Endothelial cell of umbilical vein (primary cell): ENCODE measurements around the gene NPVF. TPM values are rescaled to one million over a fixed set of nuclear protein-coding genes. Genes with fewer than 3 reads are reported as not detected.

ENCODE experiments used
- BruUV-seq: library from RNA; stranded (reverse); fragments of 400-500 nt; replicated peaks from 2 replicates; lab custom pipeline; 2021; lab: Mats Ljungman, UMichigan
- CTCF ChIA-PET: fragments of 300-600, 350-600 bp; sonication (Branson Sonifier 250); formaldehyde crosslinking; loops from one replicate; lab custom pipeline; 2021; ENCODE audit warnings: antibody characterized with exemption, inconsistent platforms; lab: Charles Lee
- POLR2A ChIA-PET: fragments of 300-600, 350-600 bp; sonication (Branson Sonifier 250); formaldehyde crosslinking; loops from one replicate; lab custom pipeline; 2021; ENCODE audit warnings: antibody characterized with exemption, inconsistent platforms; lab: Charles Lee
- DNase-seq: peaks from one replicate; pipeline ENCODE4 v3.0.0-alpha.2; 2011; ENCODE audit warnings: low read depth, low spot score
- FAIRE-seq: peaks from 2 replicates; lab custom pipeline; 2011; peaks lifted over from hg19 to GRCh38; lab: Jason Lieb, UNC
- H2AFZ ChIP-seq: 2 replicates; pipeline ENCODE4 v1.6.0; 2012; ENCODE audit warnings: low read depth, low read length, control low read depth, inconsistent platforms
- H3K27ac ChIP-seq: 2 replicates; pipeline ENCODE4 v1.5.1; 2011; ENCODE audit warnings: low read depth, mild to moderate bottlenecking, control low read depth, low read length, moderate library complexity; ENCODE audit not compliant: insufficient read depth
- H3K27me3 ChIP-seq, 2 experiments: 2 replicates each; pipeline versions ENCODE4 v1.6.0 to v1.6.1; 2011; ENCODE audit warnings: low read length in 2 of 2, mixed read lengths in 1 of 2; ENCODE audit not compliant: control insufficient read depth in 2 of 2, insufficient read depth in 2 of 2
- H3K36me3 ChIP-seq, 2 experiments: 2 replicates in 1 of 2; 3 replicates in 1 of 2; pipeline ENCODE4 v1.5.1; 2011; ENCODE audit warnings: low read length in 2 of 2, mild to moderate bottlenecking in 1 of 2, moderate library complexity in 1 of 2; ENCODE audit not compliant: control insufficient read depth in 2 of 2, insufficient read depth in 2 of 2; ENCODE audit errors: extremely low read depth in 1 of 2
- H3K4me1 ChIP-seq: 3 replicates; pipeline ENCODE4 v1.5.1; 2011; ENCODE audit warnings: mild to moderate bottlenecking, low read length; ENCODE audit not compliant: control insufficient read depth, insufficient read depth; ENCODE audit errors: extremely low read depth
- H3K4me2 ChIP-seq: 2 replicates; pipeline ENCODE4 v1.6.1; 2011; ENCODE audit warnings: low read length, control low read depth, mixed read lengths; ENCODE audit not compliant: insufficient read depth
- H3K4me3 ChIP-seq, 3 experiments: fragments of 200-600 bp in 1 of 3; sonication (generic), shearing (Covaris generic) in 1 of 3; replicated peaks in 1 of 3; 2 replicates each; pipeline ENCODE4 v1.5.1; 2011 to 2016; ENCODE audit warnings: control low read depth in 3 of 3, low read length in 3 of 3, mild to moderate bottlenecking in 2 of 3, inconsistent platforms in 1 of 3, low read depth in 1 of 3, moderate library complexity in 1 of 3; ENCODE audit not compliant: insufficient read depth in 1 of 3
- H3K79me2 ChIP-seq: 2 replicates; pipeline ENCODE4 v1.6.0; 2012; ENCODE audit warnings: low read length, inconsistent platforms; ENCODE audit not compliant: control insufficient read depth, insufficient read depth
- H3K9ac ChIP-seq: replicated peaks from 2 replicates; pipeline ENCODE3; 2011; ENCODE audit warnings: low read length, control low read depth; ENCODE audit not compliant: insufficient read depth; ENCODE audit errors: extremely low read depth
- H3K9me1 ChIP-seq: replicated peaks from 3 replicates; pipeline ENCODE4 v1.6.0; 2011; ENCODE audit warnings: mild to moderate bottlenecking, low read length; ENCODE audit not compliant: control insufficient read depth, insufficient read depth; ENCODE audit errors: extremely low read depth
- H3K9me3 ChIP-seq: replicated peaks from 2 replicates; pipeline ENCODE4 v1.5.1; 2012; ENCODE audit warnings: low read length, inconsistent platforms; ENCODE audit not compliant: control insufficient read depth, insufficient read depth
- H4K20me1 ChIP-seq: replicated peaks from 2 replicates; pipeline ENCODE3; 2011; ENCODE audit warnings: mild to moderate bottlenecking, low read length; ENCODE audit not compliant: control insufficient read depth, insufficient read depth; ENCODE audit errors: extremely low read depth
- CTCF ChIP-seq, 2 donors: IDR thresholded peaks; 1 replicate in 1 of 2; 2 replicates in 1 of 2; pipeline ENCODE4 v1.5.1; 2011; ENCODE audit warnings: low read length in 2 of 2, mild to moderate bottlenecking in 2 of 2, moderate library complexity in 2 of 2, control low read depth in 1 of 2, inconsistent platforms in 1 of 2, low read depth in 1 of 2; ENCODE audit not compliant: insufficient read depth in 1 of 2; ENCODE audit errors: extremely low read depth in 1 of 2
- EZH2 ChIP-seq: IDR thresholded peaks from 2 replicates; pipeline ENCODE4 v1.6.1; 2012; ENCODE audit warnings: borderline replicate concordance, low read depth, mild to moderate bottlenecking, moderate library complexity, low read length, inconsistent platforms; ENCODE audit not compliant: severe bottlenecking
- FOS ChIP-seq: IDR thresholded peaks from 2 replicates; pipeline ENCODE4 v1.6.1; 2011; ENCODE audit warnings: mild to moderate bottlenecking, low read length, moderate library complexity, borderline replicate concordance; ENCODE audit not compliant: insufficient read depth
- GATA2 ChIP-seq: IDR thresholded peaks from 2 replicates; pipeline ENCODE4 v1.7.0; 2011; ENCODE audit warnings: low read depth, mild to moderate bottlenecking, moderate library complexity, mixed read lengths, low read length; ENCODE audit not compliant: insufficient read length, insufficient read depth
- JUN ChIP-seq: IDR thresholded peaks from 2 replicates; pipeline ENCODE4 v1.6.1; 2011; ENCODE audit warnings: borderline replicate concordance, low read depth; ENCODE audit not compliant: insufficient read length, insufficient read depth
- MAX ChIP-seq: IDR thresholded peaks from 2 replicates; pipeline ENCODE4 v1.6.1; 2011; ENCODE audit not compliant: insufficient read depth, insufficient read length
- MYC ChIP-seq: IDR thresholded peaks from one replicate; pipeline ENCODE4 v1.6.1; 2011; ENCODE audit warnings: mild to moderate bottlenecking, low read depth, low read length
- POLR2A ChIP-seq: IDR thresholded peaks from 2 replicates; pipeline ENCODE4 v1.6.1; 2012; ENCODE audit warnings: low read depth, mild to moderate bottlenecking, control low read depth, low read length
- POLR2AphosphoS5 ChIP-seq: IDR thresholded peaks from 2 replicates; pipeline ENCODE4 v1.6.1; 2012; ENCODE audit warnings: low read depth, mild to moderate bottlenecking, control low read depth, low read length, moderate library complexity; ENCODE audit not compliant: insufficient read depth
- dilution Hi-C: fragments of 300-500 bp; cut with MboI; formaldehyde crosslinking; loops from one replicate; pipeline ENCODE4 v1.15.0; 2019; ENCODE audit warnings: low sequenced_read_pairs; ENCODE audit not compliant: extremely low pct_ligation_motif_present
- intact Hi-C: fragments of 100-400 bp; cut with micrococcal nuclease; formaldehyde crosslinking; loops from one replicate; pipeline ENCODE4 v1.10.0; 2022
- polyA plus RNA-seq, 4 experiments: library from polyadenylated mRNA; depleted of rRNA in 3 of 4; stranded (reverse) in 3 of 4; unstranded in 1 of 4; fragments of >200 nt; gene quantifications; 2 replicates each; pipeline versions ENCODE4 v1.2.1 to v1.2.3, GENCODE V29; 2011 to 2012; ENCODE audit warnings: missing spikeins in 1 of 4
- total RNA-seq: library from RNA; stranded (reverse); gene quantifications from 2 replicates; pipeline ENCODE4 v1.2.3, GENCODE V29; 2021

The NPVF gene
- total and polyA plus RNA-seq, 2 donors (not counting 3 experiments of a cell fraction or from before 2014, with no cell fraction given), result not detected

GRCh38 chr7:25180946-25181345 is 47.3 kb downstream of the NPVF start:
- Histone ChIP-seq H3K4me1 (peaks cover 8% of the 10 kb centered on the region), H3K4me3 (no peak overlapping the region), H3K9me3 (no peaks in the 10 kb centered on the region), H3K79me2 (no peaks in the 10 kb centered on the region), H3K9ac (no peak overlapping the region), H3K27me3 (peaks cover 4 to 7% of the 10 kb centered on the region in 2 experiments), H4K20me1 (no peaks in the 10 kb centered on the region), H3K9me1 (no peaks in the 10 kb centered on the region), H3K4me2 (peak overlapping the region; percentile 76), H2AFZ (peak overlapping the region; percentile 95), H3K27ac (no peak overlapping the region), H3K36me3 (no peaks in the 10 kb centered on the region)
- dilution Hi-C loops (no loop called here), intact Hi-C loops (loop anchor here (1.0 to 2.0 kb wide), 2 partner anchors 36 to 56 kb away; partner anchors contain the start of gene CYCS)
- TF ChIP-seq GATA2 (no peak), POLR2AphosphoS5 (no peak), EZH2 (no peak), CTCF (IDR thresholded peaks at IDR 0.05; ENCODE audit: extremely low read depth in 1 of 2, insufficient read depth in 1 of 2, low read depth in 1 of 2, low read length in 2 of 2) (no peak), MAX (no peak), JUN (no peak), MYC (no peak), FOS (no peak), POLR2A (no peak)
- no TSS peak for BruUV-seq
- POLR2A ChIA-PET, result interaction anchor here (1.5 kb wide), 1 partner anchor 55 kb away, joined by 3 read pairs; no protein-coding TSS in a partner anchor
- CTCF ChIA-PET, result interaction anchor here (0.6 to 1.5 kb wide), 22 partner anchors 8 to 1611 kb away, joined by 3 to 19 read pairs (median 4); partner anchors contain the start of gene CYCS
- FAIRE-seq (no peak), DNase-seq (no peak)
